HepG2 (cell line): ENCODE data around the gene GLIPR1L2. TPM values are rescaled to one million over a fixed set of nuclear protein-coding genes. Genes with fewer than 3 reads are reported as not detected.
A peak's percentile ranks its signal among the peaks of the same experiment; 100 is the strongest.

Experiments used
- ATAC-seq: fragments of 200-7000 bp; cut with Tn5 transposase; 3 replicates; pipeline ENCODE4 v1.9.1; 2020; ENCODE audit warnings: mild to moderate bottlenecking, moderate library complexity
- BruUV-seq: library from RNA; stranded (reverse); fragments of 400-500 nt; replicated peaks from 2 replicates; lab custom pipeline; 2021; lab: Mats Ljungman, UMichigan
- CTCF ChIA-PET: fragments of 300-600 bp; formaldehyde crosslinking; extraction: SDS; loops from one replicate; lab custom pipeline; 2021; ENCODE audit warnings: low total read pairs, inconsistent platforms, low intra/inter-chr PET ratio; lab: Yijun Ruan, JAX
- POLR2A ChIA-PET: fragments of 350-600 bp; sonication (Branson Sonifier 250); formaldehyde crosslinking; loops from one replicate; lab custom pipeline; 2020; ENCODE audit warnings: antibody characterized with exemption, inconsistent platforms; lab: Yijun Ruan, JAX
- DNase-seq: peaks from one replicate; pipeline ENCODE4 v3.0.0-alpha.2; 2015; ENCODE audit warnings: low spot score
- FAIRE-seq: peaks from 3 replicates; lab custom pipeline; 2011; peaks lifted over from hg19 to GRCh38; lab: Jason Lieb, UNC
- H2AFZ ChIP-seq: one replicate; pipeline ENCODE4 v1.6.1; 2011; ENCODE audit warnings: low read length, inconsistent platforms
- H3K27ac ChIP-seq: fragments of 300-600 bp; 3 replicates; pipeline ENCODE4 v1.8.0; 2011; ENCODE audit warnings: mixed run types, mild to moderate bottlenecking, mixed read lengths, low read length, inconsistent platforms; ENCODE audit not compliant: insufficient read depth; ENCODE audit errors: extremely low read length
- H3K27me3 ChIP-seq, 2 experiments: fragments of 200-600 bp in 1 of 2; 2 replicates in 1 of 2; 3 replicates in 1 of 2; pipeline versions ENCODE4 v1.6.0 to v1.8.0; 2011; ENCODE audit warnings: low read length in 2 of 2, mild to moderate bottlenecking in 2 of 2, moderate library complexity in 2 of 2, inconsistent platforms in 1 of 2; ENCODE audit not compliant: insufficient read depth in 2 of 2, control insufficient read depth in 1 of 2
- H3K36me3 ChIP-seq, 2 experiments: fragments of 200-600 bp in 1 of 2; replicated peaks in 1 of 2; 2 replicates in 1 of 2; 3 replicates in 1 of 2; pipeline versions ENCODE4 v1.5.1 to v1.8.0; 2011; ENCODE audit warnings: low read length in 2 of 2, inconsistent platforms in 1 of 2; ENCODE audit not compliant: insufficient read depth in 2 of 2, control insufficient read depth in 1 of 2
- H3K4me1 ChIP-seq: 2 replicates; pipeline ENCODE4 v1.5.1; 2012; ENCODE audit warnings: low read length, inconsistent platforms; ENCODE audit not compliant: insufficient read depth
- H3K4me2 ChIP-seq: 2 replicates; pipeline ENCODE4 v1.6.0; 2011; ENCODE audit warnings: low read depth, low read length, inconsistent platforms
- H3K4me3 ChIP-seq, 3 experiments: fragments of 200-600 bp in 1 of 3; sonication (generic), shearing (Covaris generic) in 1 of 3; replicated peaks in 1 of 3; 2 replicates each; pipeline ENCODE4 v1.5.1; 2011 to 2016; ENCODE audit warnings: low read length in 3 of 3, inconsistent platforms in 2 of 3, low read depth in 2 of 3, mild to moderate bottlenecking in 2 of 3, control low read depth in 1 of 3, mixed read lengths in 1 of 3; ENCODE audit not compliant: insufficient read depth in 1 of 3
- H3K79me2 ChIP-seq: one replicate; pipeline ENCODE4 v1.6.1; 2011; ENCODE audit warnings: low read length, inconsistent platforms; ENCODE audit not compliant: insufficient read depth
- H3K9ac ChIP-seq: 2 replicates; pipeline ENCODE4 v1.6.0; 2011; ENCODE audit warnings: mild to moderate bottlenecking, low read depth, low read length, inconsistent platforms; ENCODE audit not compliant: insufficient read depth
- H3K9me3 ChIP-seq: 2 replicates; pipeline ENCODE4 v1.5.1; 2012; ENCODE audit warnings: mild to moderate bottlenecking, low read length
- H4K20me1 ChIP-seq: 2 replicates; pipeline ENCODE4 v1.6.0; 2011; ENCODE audit warnings: inconsistent platforms, mild to moderate bottlenecking, low read length, moderate library complexity; ENCODE audit not compliant: insufficient read depth
- ARID4A ChIP-seq: sonication (generic); formaldehyde crosslinking; IDR thresholded peaks from 2 replicates; pipeline ENCODE4 v1.5.0; 2020; ENCODE audit warnings: mild to moderate bottlenecking, missing genetic modification reagents, borderline replicate concordance
- CEBPB ChIP-seq: IDR thresholded peaks from 2 replicates; pipeline ENCODE4 v1.6.1; 2011; ENCODE audit warnings: low read depth, low read length, improper control_type of control experiment, borderline replicate concordance
- DRAP1 ChIP-seq: IDR thresholded peaks from 2 replicates; pipeline ENCODE4 v1.6.1; 2016; ENCODE audit warnings: missing genetic modification reagents, missing compliant biosample characterization
- ELF4 ChIP-seq: sonication (generic); formaldehyde crosslinking; IDR thresholded peaks from 2 replicates; pipeline ENCODE4 v1.5.0; 2020; ENCODE audit warnings: missing genetic modification reagents, mild to moderate bottlenecking, moderate library complexity, borderline replicate concordance
- GATAD2A ChIP-seq: IDR thresholded peaks from 2 replicates; pipeline ENCODE4 v1.6.1; 2016
- HNF4A ChIP-seq: sonication (generic); formaldehyde crosslinking; IDR thresholded peaks from 2 replicates; pipeline ENCODE4 v1.4.0; 2020; ENCODE audit warnings: missing genetic modification reagents
- MEIS1 ChIP-seq: sonication (generic); formaldehyde crosslinking; IDR thresholded peaks from 2 replicates; pipeline ENCODE4 v1.9.0; 2021; ENCODE audit warnings: mild to moderate bottlenecking, missing genetic modification reagents, moderate library complexity, borderline replicate concordance
- MTF1 ChIP-seq: sonication (generic); formaldehyde crosslinking; IDR thresholded peaks from 2 replicates; pipeline ENCODE4 v1.5.0; 2020; ENCODE audit warnings: missing genetic modification reagents
- SALL1 ChIP-seq: sonication (generic); formaldehyde crosslinking; IDR thresholded peaks from 2 replicates; pipeline ENCODE4 v1.8.0; 2022; ENCODE audit warnings: mild to moderate bottlenecking, missing genetic modification reagents
- SOX6 ChIP-seq, 2 experiments: fragments of 450-650 bp in 1 of 2; sonication (generic) in 1 of 2; formaldehyde crosslinking in 1 of 2; IDR thresholded peaks; 2 replicates each; pipeline versions ENCODE4 v1.4.0 to v1.6.1; 2017 to 2020; ENCODE audit warnings: antibody characterized with exemption in 1 of 2, mild to moderate bottlenecking in 1 of 2, missing genetic modification reagents in 1 of 2
- SRF ChIP-seq: IDR thresholded peaks from 2 replicates; pipeline ENCODE4 v1.6.1; 2011; ENCODE audit warnings: mild to moderate bottlenecking, low read depth, low read length, moderate library complexity
- TAF1 ChIP-seq: sonication (generic); formaldehyde crosslinking; IDR thresholded peaks from 2 replicates; pipeline ENCODE4 v1.4.0; 2020; ENCODE audit warnings: missing genetic modification reagents
- TEAD3 ChIP-seq: optimal IDR thresholded peaks from 2 replicates; pipeline ENCODE3; 2016; ENCODE audit warnings: borderline replicate concordance
- ZKSCAN8 ChIP-seq: IDR thresholded peaks from 2 replicates; pipeline ENCODE4 v1.6.1; 2016; ENCODE audit warnings: borderline replicate concordance, missing genetic modification reagents, missing compliant biosample characterization
- ZNF652 ChIP-seq: IDR thresholded peaks from 2 replicates; pipeline ENCODE4 v1.6.1; 2016; ENCODE audit warnings: low read depth, borderline replicate concordance
- WGBS: methylation state at CpG from one replicate; pipeline ENCODE4 v1.1.6; 2017; ENCODE audit warnings: low lambda C conversion rate; 5-methylcytosine and 5-hydroxymethylcytosine counted together
- in situ Hi-C: cut with HindIII; loops from 2 replicates; pipeline ENCODE4 v1.10.0; 2017; ENCODE audit warnings: low pct_unique_long_range_greater_than_20kb; ENCODE audit not compliant: extremely low pct_ligation_motif_present
- intact Hi-C: fragments of 100-400 bp; cut with micrococcal nuclease; formaldehyde crosslinking; loops from one replicate; pipeline ENCODE4 v1.10.0; 2022; ENCODE audit not compliant: unreplicated experiment
- polyA plus RNA-seq, 8 experiments: library from polyadenylated mRNA; depleted of rRNA in 3 of 8; stranded (reverse) in 7 of 8; unstranded in 1 of 8; fragments of >200 nt; fragmentation: Illumina TruSeq in 4 of 8; extraction: Trizol in 4 of 8; gene quantifications; 2 replicates each; pipeline versions ENCODE4 v1.2.1 to v1.2.3, GENCODE V29; 2011 to 2016; ENCODE audit warnings: low read depth in 4 of 8, missing spikeins in 1 of 8, mixed read lengths in 1 of 8; ENCODE audit not compliant: insufficient read depth in 1 of 8
- total RNA-seq, 5 experiments: library from RNA; depleted of rRNA; stranded (reverse); fragments of >200 nt; fragmentation: Illumina TruSeq; extraction: Trizol; gene quantifications; 2 replicates each; pipeline ENCODE4 v1.2.3, GENCODE V29; 2016; ENCODE audit warnings: low read depth in 1 of 5

GLIPR1L2 gene
- total and polyA plus RNA-seq, 2 of the 13 experiments (the other 11 are each of a cell fraction or from before 2014, with no cell fraction given), result not detected

- 2% methylated on average over 2 of the region's 2 CpGs for WGBS
These were observed 89.1 kb downstream of the GLIPR1L2 start for GRCh38 chr12:75479963-75480461.

GRCh38 chr12:75480469-75480949 lies 89.6 kb downstream of the GLIPR1L2 start, which contains the start of gene GLIPR1:
TSS of gene GLIPR1 (plus strand) at chr12:75480755. CDS start at chr12:75480881, 126 bp downstream.
- ATAC-seq, result peak; percentile 90
- peaks cover 26% of the 10 kb centered on the region for H3K4me1 ChIP-seq
- no peaks in the 10 kb centered on the region for H4K20me1 ChIP-seq
- no peak within 1 kb of the TSS for H3K27ac ChIP-seq
- H2AFZ ChIP-seq, result peak within 1 kb of the TSS; percentile 80
- H3K79me2 ChIP-seq, result no peaks in the 10 kb centered on the region
- no TSS peak for BruUV-seq
- H3K4me3 ChIP-seq, result peak within 1 kb of the TSS; percentile 44 to 50 (median 47); a peak in 5 of 6 replicates
- 24% methylated on average over 6 of the region's 8 CpGs for WGBS
- peak within 1 kb of the TSS; percentile 67 for H3K4me2 ChIP-seq
- DNase-seq, result peak; percentile 45
- in situ Hi-C loops (no loop called here), intact Hi-C loops (loop anchor here (2.0 to 10.0 kb wide), 3 partner anchors 792 to 977 kb away; partner anchors contain the start of gene BBS10)
- ChIA-PET CTCF (no interaction called here), POLR2A (no interaction called here)
- no peaks in the 10 kb centered on the region for H3K27me3 ChIP-seq
- FAIRE-seq, result no peak
- peak within 1 kb of the TSS; percentile 45; the same call in 1 of the 2 replicates for H3K9ac ChIP-seq
- no peaks in the 10 kb centered on the region for H3K9me3 ChIP-seq
- H3K36me3 ChIP-seq, result no peaks in the 10 kb centered on the region
- TF ChIP-seq DRAP1 (CRISPR knock-in tag), result 0 out of 2 replicates have a peak, but pooled peaks have one; percentile 28
- TF ChIP-seq TAF1 (CRISPR knock-in tag), result peak; percentile 17; the same call in 1 of the 2 replicates
- TF ChIP-seq MEIS1 (CRISPR knock-in tag), result 0 out of 2 replicates have a peak, but pooled peaks have one; percentile 42
- no peak for TF ChIP-seq HNF4A
- peak; percentile 28; the same call in 1 of the 2 replicates for TF ChIP-seq SALL1 (CRISPR knock-in tag)
- no peak for TF ChIP-seq GATAD2A (CRISPR knock-in tag)
- peak; percentile 77 for TF ChIP-seq ZNF652
- TF ChIP-seq SRF, result peak; percentile 84
- no peak for TF ChIP-seq SOX6 (IDR thresholded peaks at IDR 0.05)
- TF ChIP-seq SOX6 (CRISPR knock-in tag; IDR thresholded peaks at IDR 0.05), result 0 out of 2 replicates have a peak, but pooled peaks have one; percentile 20
- TF ChIP-seq ARID4A, result no peak
- TF ChIP-seq CEBPB, result peak; percentile 58
- no peak for TF ChIP-seq MTF1 (CRISPR knock-in tag)

More at GRCh38 chr12:75479963-75480461, 89.1 kb downstream of the GLIPR1L2 start:
- H3K4me3 ChIP-seq, result peak overlapping the region in 1 of 3 experiments; percentile 50; a peak in 1 of 6 replicates
- H3K27me3 ChIP-seq, result no peaks in the 10 kb centered on the region
- no peaks in the 10 kb centered on the region for H3K9me3 ChIP-seq
- H2AFZ ChIP-seq, result no peak overlapping the region
- in situ Hi-C loops (no loop called here), intact Hi-C loops (loop anchor here (2.0 to 10.0 kb wide), 3 partner anchors 791 to 977 kb away; partner anchors contain the start of gene BBS10)
- no peak overlapping the region for H3K9ac ChIP-seq
- POLR2A ChIA-PET, result no interaction called here
- no peaks in the 10 kb centered on the region for H3K36me3 ChIP-seq
- H3K4me1 ChIP-seq, result peaks cover 26% of the 10 kb centered on the region
- BruUV-seq, result no TSS peak
- H3K4me2 ChIP-seq, result peak overlapping the region; percentile 67
- ATAC-seq, result peak; percentile 57
- CTCF ChIA-PET, result no interaction called here
- TF ChIP-seq TEAD3 (CRISPR knock-in tag) (no peak), ELF4 (no peak), ZKSCAN8 (CRISPR knock-in tag) (no peak)
- TF ChIP-seq, all 625 proteins: peak for 0
- FAIRE-seq (no peak), DNase-seq (no peak)
- no peak overlapping the region for H3K27ac ChIP-seq
- H4K20me1 ChIP-seq, result no peaks in the 10 kb centered on the region
- H3K79me2 ChIP-seq, result no peaks in the 10 kb centered on the region
